ENCODE data around the gene SPRYD4.
"Not testable (repeated sequence)": the region's sequence is repeated elsewhere in the genome, so short reads cannot be mapped to it uniquely, and the experiment has no call there.

The SPRYD4 gene

GRCh38 chr12:56468216-56469006, at the start of gene SPRYD4:
Gene SPRYD4, plus strand, starts transcription at chr12:56468578. Its CDS starts 14 bp downstream, at chr12:56468592.
- DNase-seq = peak; percentile 95

GRCh38 chr12:56420411-56420810, 48.0 kb upstream of the SPRYD4 start:
- no peak for DNase-seq

GRCh38 chr12:56425193-56425592, 43.2 kb upstream of the SPRYD4 start:
- no peak for DNase-seq

GRCh38 chr12:56425940-56426438, 42.4 kb upstream of the SPRYD4 start:
- DNase-seq = no peak

GRCh38 chr12:56431288-56431687, 37.1 kb upstream of the SPRYD4 start:
- DNase-seq = no peak

- DNase-seq = no peak
These were observed 36.5 kb upstream of the SPRYD4 start for GRCh38 chr12:56431850-56432249.

GRCh38 chr12:56434828-56435227, 33.5 kb upstream of the SPRYD4 start:
- no peak for DNase-seq

GRCh38 chr12:56437430-56438176, 30.8 kb upstream of the SPRYD4 start:
- no peak for DNase-seq

GRCh38 chr12:56443208-56443607, 25.2 kb upstream of the SPRYD4 start:
- not testable (repeated sequence) for DNase-seq

GRCh38 chr12:56448860-56449621, 19.3 kb upstream of the SPRYD4 start, which contains the start of gene TIMELESS:
Gene TIMELESS, minus strand, starts transcription at chr12:56449426. Its CDS starts 15,256 bp downstream, at chr12:56434170.
- DNase-seq = peak; percentile 85

- no peak for DNase-seq
These were observed 18.8 kb upstream of the SPRYD4 start for GRCh38 chr12:56449622-56449984.

- no peak for DNase-seq
These were observed 18.1 kb upstream of the SPRYD4 start for GRCh38 chr12:56450241-56450640.

GRCh38 chr12:56451147-56451546, 17.2 kb upstream of the SPRYD4 start:
- no peak for DNase-seq

- DNase-seq = no peak
These were observed 13.8 kb upstream of the SPRYD4 start, which contains the start of gene MIP for GRCh38 chr12:56454557-56454956. Gene MIP, minus strand, starts transcription at chr12:56454657. Its CDS starts 44 bp downstream, at chr12:56454613.

GRCh38 chr12:56457817-56458216, 10.6 kb upstream of the SPRYD4 start:
- no peak for DNase-seq

GRCh38 chr12:56461235-56462159, 6.9 kb upstream of the SPRYD4 start:
- DNase-seq = no peak

GRCh38 chr12:56462565-56462964, 5.8 kb upstream of the SPRYD4 start:
- no peak for DNase-seq

- DNase-seq = peak; percentile 4
These were observed 891 bp downstream of the SPRYD4 start for GRCh38 chr12:56469007-56469930.

GRCh38 chr12:56474389-56474788, 6.0 kb downstream of the SPRYD4 start:
- no peak for DNase-seq

GRCh38 chr12:56476143-56476542, 7.8 kb downstream of the SPRYD4 start:
- DNase-seq = no peak

- DNase-seq = no peak
These were observed 8.6 kb downstream of the SPRYD4 start for GRCh38 chr12:56476972-56477432.
